ENCODE measurements around the gene MAP1S.

MAP1S gene

GRCh38 chr19:17720440-17720839 lies 1.2 kb downstream of the MAP1S start:
- Mint-ChIP-seq H3K36me3 (ENCODE audit: low read depth) (peaks cover 4% of the 10 kb centered on the region), H3K4me3 (peak overlapping the region; percentile 86), H3K27ac (peak overlapping the region; percentile 74), H3K4me1 (ENCODE audit: low read depth) (peaks cover 39% of the 10 kb centered on the region), H3K27me3 (ENCODE audit: low read depth) (peaks cover 8% of the 10 kb centered on the region), H3K9me3 (no peaks in the 10 kb centered on the region)

DNA sequence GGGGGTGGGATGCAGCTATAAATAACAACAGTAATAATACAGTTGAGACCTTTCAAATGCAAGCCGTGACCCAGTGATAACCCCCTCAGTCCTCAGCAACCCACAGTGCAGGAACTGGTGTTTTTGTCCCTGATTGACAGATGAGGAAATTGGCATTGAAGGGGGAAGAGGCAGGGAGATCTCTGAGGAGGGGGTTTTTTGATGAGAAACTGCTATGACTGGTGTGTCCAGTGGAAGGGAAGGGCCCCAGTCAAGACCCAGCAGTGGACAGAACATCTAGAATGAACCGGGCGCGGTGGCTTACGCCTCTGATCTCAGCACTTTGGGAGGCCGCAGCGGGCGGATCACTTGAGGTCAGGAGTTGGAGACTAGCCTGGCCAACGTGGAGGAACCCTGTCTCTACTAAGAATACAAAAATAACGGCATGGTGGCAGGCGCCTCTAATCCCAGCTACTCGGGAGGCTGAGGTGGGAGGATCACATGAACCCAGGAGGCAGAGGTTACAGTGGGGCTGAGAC lies 1.9 kb downstream of the MAP1S start:
- peaks cover 4% of the 10 kb centered on the region for H3K36me3 Mint-ChIP-seq (ENCODE audit: low read depth)
- H3K9me3 Mint-ChIP-seq = no peaks in the 10 kb centered on the region
- H3K27ac Mint-ChIP-seq = peak overlapping the region; percentile 59
- peak overlapping the region; percentile 86 for H3K4me3 Mint-ChIP-seq
- peaks cover 39% of the 10 kb centered on the region for H3K4me1 Mint-ChIP-seq (ENCODE audit: low read depth)
- peaks cover 3% of the 10 kb centered on the region for H3K27me3 Mint-ChIP-seq (ENCODE audit: low read depth)

DNA sequence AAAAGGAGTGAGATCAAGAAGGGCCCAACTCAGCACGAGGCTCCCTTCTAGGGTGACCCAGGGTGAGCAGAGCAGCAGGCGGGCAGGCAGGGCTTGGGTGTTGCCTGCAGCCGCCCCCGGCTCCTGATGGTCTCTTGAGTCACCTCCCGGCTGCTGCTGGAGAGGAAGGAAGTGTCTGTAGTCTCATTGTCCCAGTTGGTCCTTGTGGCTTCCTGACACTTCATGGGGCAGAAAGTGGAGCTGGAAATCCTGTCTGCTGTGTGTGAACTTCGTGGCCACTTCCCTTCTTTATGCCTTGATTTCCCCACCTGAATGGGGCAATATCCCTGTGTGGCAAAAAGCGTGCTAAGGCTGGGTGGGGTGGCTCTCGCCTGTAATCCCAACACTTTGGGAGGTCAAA lies 2.5 kb downstream of the MAP1S start:
- H3K27me3 Mint-ChIP-seq (ENCODE audit: low read depth) = peaks cover 3% of the 10 kb centered on the region
- peaks cover 4% of the 10 kb centered on the region for H3K36me3 Mint-ChIP-seq (ENCODE audit: low read depth)
- peak overlapping the region; percentile 59 for H3K27ac Mint-ChIP-seq
- H3K9me3 Mint-ChIP-seq = no peaks in the 10 kb centered on the region
- peaks cover 39% of the 10 kb centered on the region for H3K4me1 Mint-ChIP-seq (ENCODE audit: low read depth)
- peak overlapping the region; percentile 86 for H3K4me3 Mint-ChIP-seq

GRCh38 chr19:17722655-17723240 lies 3.5 kb downstream of the MAP1S start:
- no peaks in the 10 kb centered on the region for H3K27me3 Mint-ChIP-seq (ENCODE audit: low read depth)
- H3K4me3 Mint-ChIP-seq = no peak overlapping the region
- H3K4me1 Mint-ChIP-seq (ENCODE audit: low read depth) = peaks cover 35% of the 10 kb centered on the region
- no peak overlapping the region for H3K27ac Mint-ChIP-seq
- no peaks in the 10 kb centered on the region for H3K9me3 Mint-ChIP-seq
- H3K36me3 Mint-ChIP-seq (ENCODE audit: low read depth) = peaks cover 4% of the 10 kb centered on the region

- Mint-ChIP-seq H3K27me3 (ENCODE audit: low read depth) (no peaks in the 10 kb centered on the region), H3K27ac (no peak overlapping the region), H3K9me3 (no peaks in the 10 kb centered on the region), H3K4me1 (ENCODE audit: low read depth) (peaks cover 26% of the 10 kb centered on the region), H3K36me3 (ENCODE audit: low read depth) (peaks cover 4% of the 10 kb centered on the region), H3K4me3 (no peak overlapping the region)
These were observed 5.4 kb downstream of the MAP1S start for GRCh38 chr19:17724655-17725054.

DNA sequence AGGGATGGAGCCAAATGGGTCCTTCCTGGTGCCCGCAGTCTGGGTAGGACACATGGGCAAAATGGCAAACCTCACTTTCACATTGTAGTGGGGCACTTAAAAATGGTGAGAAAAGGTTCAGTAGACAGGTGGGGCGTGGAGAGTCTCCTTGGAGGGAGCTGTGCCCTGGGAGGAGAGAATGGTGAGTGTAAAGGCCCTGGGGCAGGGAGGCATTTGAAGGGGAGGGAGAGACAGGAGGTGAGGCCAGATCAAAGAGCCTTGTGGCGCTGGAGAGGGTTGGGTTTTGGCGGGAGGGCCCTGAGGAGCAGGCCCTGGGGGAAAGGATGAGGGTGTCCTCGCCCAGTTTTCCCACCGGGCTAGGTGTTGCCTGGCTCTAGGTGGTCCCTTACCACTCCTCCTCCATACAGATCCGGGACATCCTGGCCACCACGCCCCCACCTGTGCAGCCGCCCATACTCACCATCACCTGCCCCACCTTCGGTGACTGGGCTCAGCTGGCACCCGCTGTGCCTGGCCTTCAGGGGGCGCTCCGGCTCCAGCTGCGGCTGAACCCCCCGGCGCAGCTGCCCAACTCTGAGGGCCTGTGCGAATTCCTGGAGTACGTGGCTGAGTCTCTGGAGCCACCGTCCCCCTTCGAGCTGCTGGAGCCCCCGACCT lies 6.3 kb downstream of the MAP1S start:
- H3K27me3 Mint-ChIP-seq (ENCODE audit: low read depth) = no peaks in the 10 kb centered on the region
- H3K27ac Mint-ChIP-seq = no peak overlapping the region
- H3K4me3 Mint-ChIP-seq = no peak overlapping the region
- peaks cover 21% of the 10 kb centered on the region for H3K4me1 Mint-ChIP-seq (ENCODE audit: low read depth)
- peaks cover 6% of the 10 kb centered on the region for H3K36me3 Mint-ChIP-seq (ENCODE audit: low read depth)
- H3K9me3 Mint-ChIP-seq = no peaks in the 10 kb centered on the region

DNA sequence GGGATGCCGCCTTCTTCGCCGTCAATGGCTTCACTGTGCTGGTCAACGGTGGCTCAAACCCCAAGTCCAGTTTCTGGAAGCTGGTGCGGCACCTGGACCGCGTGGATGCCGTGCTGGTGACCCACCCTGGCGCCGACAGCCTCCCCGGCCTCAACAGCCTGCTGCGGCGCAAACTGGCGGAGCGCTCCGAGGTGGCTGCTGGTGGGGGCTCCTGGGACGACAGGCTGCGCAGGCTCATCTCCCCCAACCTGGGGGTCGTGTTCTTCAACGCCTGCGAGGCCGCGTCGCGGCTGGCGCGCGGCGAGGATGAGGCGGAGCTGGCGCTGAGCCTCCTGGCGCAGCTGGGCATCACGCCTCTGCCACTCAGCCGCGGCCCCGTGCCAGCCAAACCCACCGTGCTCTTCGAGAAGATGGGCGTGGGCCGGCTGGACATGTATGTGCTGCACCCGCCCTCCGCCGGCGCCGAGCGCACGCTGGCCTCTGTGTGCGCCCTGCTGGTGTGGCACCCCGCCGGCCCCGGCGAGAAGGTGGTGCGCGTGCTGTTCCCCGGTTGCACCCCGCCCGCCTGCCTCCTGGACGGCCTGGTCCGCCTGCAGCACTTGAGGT lies 7.0 kb downstream of the MAP1S start:
- H3K27me3 Mint-ChIP-seq (ENCODE audit: low read depth) = no peaks in the 10 kb centered on the region
- H3K27ac Mint-ChIP-seq = no peak overlapping the region
- peaks cover 11% of the 10 kb centered on the region for H3K36me3 Mint-ChIP-seq (ENCODE audit: low read depth)
- H3K4me3 Mint-ChIP-seq = no peak overlapping the region
- no peaks in the 10 kb centered on the region for H3K9me3 Mint-ChIP-seq
- peaks cover 18% of the 10 kb centered on the region for H3K4me1 Mint-ChIP-seq (ENCODE audit: low read depth)

- no peaks in the 10 kb centered on the region for H3K9me3 Mint-ChIP-seq
- H3K4me1 Mint-ChIP-seq (ENCODE audit: low read depth) = peaks cover 11% of the 10 kb centered on the region
- no peak overlapping the region for H3K4me3 Mint-ChIP-seq
- H3K36me3 Mint-ChIP-seq (ENCODE audit: low read depth) = peaks cover 20% of the 10 kb centered on the region
- no peak overlapping the region for H3K27ac Mint-ChIP-seq
- H3K27me3 Mint-ChIP-seq (ENCODE audit: low read depth) = no peaks in the 10 kb centered on the region
These were observed 7.9 kb downstream of the MAP1S start for GRCh38 chr19:17726964-17727773.

- Mint-ChIP-seq H3K9me3 (no peaks in the 10 kb centered on the region), H3K27ac (no peak overlapping the region), H3K27me3 (ENCODE audit: low read depth) (no peaks in the 10 kb centered on the region), H3K4me1 (ENCODE audit: low read depth) (peaks cover 11% of the 10 kb centered on the region), H3K4me3 (no peak overlapping the region), H3K36me3 (ENCODE audit: low read depth) (peaks cover 20% of the 10 kb centered on the region)
These were observed 8.6 kb downstream of the MAP1S start for GRCh38 chr19:17727843-17728242.

GRCh38 chr19:17733127-17733526 lies 13.8 kb downstream of the MAP1S start:
- no peaks in the 10 kb centered on the region for H3K27me3 Mint-ChIP-seq (ENCODE audit: low read depth)
- peaks cover 29% of the 10 kb centered on the region for H3K36me3 Mint-ChIP-seq (ENCODE audit: low read depth)
- peaks cover 7% of the 10 kb centered on the region for H3K4me1 Mint-ChIP-seq (ENCODE audit: low read depth)
- H3K4me3 Mint-ChIP-seq = no peak overlapping the region
- H3K9me3 Mint-ChIP-seq = no peaks in the 10 kb centered on the region
- H3K27ac Mint-ChIP-seq = no peak overlapping the region

- no peak overlapping the region for H3K27ac Mint-ChIP-seq
- no peaks in the 10 kb centered on the region for H3K9me3 Mint-ChIP-seq
- H3K36me3 Mint-ChIP-seq (ENCODE audit: low read depth) = peaks cover 34% of the 10 kb centered on the region
- H3K27me3 Mint-ChIP-seq (ENCODE audit: low read depth) = no peaks in the 10 kb centered on the region
- peaks cover 10% of the 10 kb centered on the region for H3K4me1 Mint-ChIP-seq (ENCODE audit: low read depth)
- no peak overlapping the region for H3K4me3 Mint-ChIP-seq
These were observed 14.9 kb downstream of the MAP1S start for GRCh38 chr19:17734146-17734545.

- H3K4me1 Mint-ChIP-seq (ENCODE audit: low read depth) = peaks cover 10% of the 10 kb centered on the region
- H3K9me3 Mint-ChIP-seq = no peaks in the 10 kb centered on the region
- no peak overlapping the region for H3K4me3 Mint-ChIP-seq
- no peaks in the 10 kb centered on the region for H3K27me3 Mint-ChIP-seq (ENCODE audit: low read depth)
- no peak overlapping the region for H3K27ac Mint-ChIP-seq
- peaks cover 33% of the 10 kb centered on the region for H3K36me3 Mint-ChIP-seq (ENCODE audit: low read depth)
These were observed 16.1 kb downstream of the MAP1S start for GRCh38 chr19:17735410-17735809.

- no peaks in the 10 kb centered on the region for H3K9me3 Mint-ChIP-seq
- H3K4me3 Mint-ChIP-seq = no peak overlapping the region
- H3K4me1 Mint-ChIP-seq (ENCODE audit: low read depth) = peaks cover 3% of the 10 kb centered on the region
- H3K27me3 Mint-ChIP-seq (ENCODE audit: low read depth) = no peaks in the 10 kb centered on the region
- peaks cover 20% of the 10 kb centered on the region for H3K36me3 Mint-ChIP-seq (ENCODE audit: low read depth)
- no peak overlapping the region for H3K27ac Mint-ChIP-seq
These were observed 18.4 kb downstream of the MAP1S start for GRCh38 chr19:17737690-17738153.

- peaks cover 14% of the 10 kb centered on the region for H3K36me3 Mint-ChIP-seq (ENCODE audit: low read depth)
- no peak overlapping the region for H3K4me3 Mint-ChIP-seq
- H3K27me3 Mint-ChIP-seq (ENCODE audit: low read depth) = no peaks in the 10 kb centered on the region
- peaks cover 4% of the 10 kb centered on the region for H3K4me1 Mint-ChIP-seq (ENCODE audit: low read depth)
- H3K9me3 Mint-ChIP-seq = no peaks in the 10 kb centered on the region
- H3K27ac Mint-ChIP-seq = no peak overlapping the region
These were observed 20.0 kb downstream of the MAP1S start for GRCh38 chr19:17739121-17739875.

Measured in T-helper 1 cell treated with Interleukin-12 subunit alpha and Interleukin-12 subunit beta and Interleukin-4 antibody, amounts not matched to agents 30 μg/mL and 1 μg/mL, for 36 hours (primary cell).